ENCODE results near the gene PLXND1. TPM values are rescaled to one million over a fixed set of nuclear protein-coding genes. Genes with fewer than 3 reads are reported as not detected.

The PLXND1 gene
- total RNA-seq, 1 donor from 2014 or later, result 96.5 TPM

- DNase-seq (ENCODE audit: extremely low spot score in 2 of 2), result no peak
- Histone ChIP-seq H3K9me3 (no peaks in the 10 kb centered on the region), H3K4me3 (no peak overlapping the region), H3K27me3 (no peaks in the 10 kb centered on the region), H3K27ac (no peak overlapping the region), H3K4me1 (no peaks in the 10 kb centered on the region), H3K36me3 (no peaks in the 10 kb centered on the region)
- intact Hi-C loops (cut with DNase I), result no loop called here
- TF ChIP-seq POLR2A (IDR thresholded peaks at IDR 0.05) (no peak), POLR2AphosphoS5 (IDR thresholded peaks at IDR 0.05; ENCODE audit: insufficient read depth in 1 of 2, low read depth in 1 of 2) (no peak), CTCF (IDR thresholded peaks at IDR 0.05) (no peak)
Measured at GRCh38 chr3:129638481-129638880, 32.0 kb upstream of the PLXND1 start.

GRCh38 chr3:129636082-129636481 lies 29.6 kb upstream of the PLXND1 start:
- Histone ChIP-seq H3K27me3 (no peaks in the 10 kb centered on the region), H3K4me3 (no peak overlapping the region), H3K4me1 (no peaks in the 10 kb centered on the region), H3K36me3 (no peaks in the 10 kb centered on the region), H3K9me3 (no peaks in the 10 kb centered on the region), H3K27ac (no peak overlapping the region)
- DNase-seq (ENCODE audit: extremely low spot score in 2 of 2), result no peak
- intact Hi-C loops (cut with DNase I), result no loop called here
- TF ChIP-seq CTCF (IDR thresholded peaks at IDR 0.05) (no peak), POLR2A (IDR thresholded peaks at IDR 0.05) (no peak), POLR2AphosphoS5 (IDR thresholded peaks at IDR 0.05; ENCODE audit: insufficient read depth in 1 of 2, low read depth in 1 of 2) (no peak)

- TF ChIP-seq CTCF (IDR thresholded peaks at IDR 0.05) (no peak), POLR2A (IDR thresholded peaks at IDR 0.05) (no peak), POLR2AphosphoS5 (IDR thresholded peaks at IDR 0.05; ENCODE audit: insufficient read depth in 1 of 2, low read depth in 1 of 2) (no peak)
- no peaks in the 10 kb centered on the region for H3K9me3 ChIP-seq
- H3K36me3 ChIP-seq, result no peaks in the 10 kb centered on the region
- H3K4me3 ChIP-seq, result no peak overlapping the region
- intact Hi-C loops (cut with DNase I), result no loop called here
- H3K27ac ChIP-seq, result no peak overlapping the region
- H3K4me1 ChIP-seq, result no peaks in the 10 kb centered on the region
- H3K27me3 ChIP-seq, result no peaks in the 10 kb centered on the region
- no peak for DNase-seq (ENCODE audit: extremely low spot score in 2 of 2)
Measured at GRCh38 chr3:129635656-129636055, 29.2 kb upstream of the PLXND1 start.

GRCh38 chr3:129633751-129634481 lies 27.4 kb upstream of the PLXND1 start:
- TF ChIP-seq POLR2A (IDR thresholded peaks at IDR 0.05), result no peak
- no peak for TF ChIP-seq CTCF (IDR thresholded peaks at IDR 0.05)
- no peak for TF ChIP-seq POLR2AphosphoS5 (IDR thresholded peaks at IDR 0.05; ENCODE audit: insufficient read depth in 1 of 2, low read depth in 1 of 2)
- Histone ChIP-seq H3K36me3 (no peaks in the 10 kb centered on the region), H3K27ac (no peak overlapping the region)

GRCh38 chr3:129632977-129633376 lies 26.5 kb upstream of the PLXND1 start:
- Histone ChIP-seq H3K27ac (no peak overlapping the region), H3K9me3 (no peaks in the 10 kb centered on the region), H3K36me3 (no peaks in the 10 kb centered on the region), H3K27me3 (no peaks in the 10 kb centered on the region), H3K4me3 (no peak overlapping the region), H3K4me1 (peaks cover 12% of the 10 kb centered on the region)
- intact Hi-C loops (cut with DNase I), result no loop called here
- TF ChIP-seq POLR2AphosphoS5 (IDR thresholded peaks at IDR 0.05; ENCODE audit: insufficient read depth in 1 of 2, low read depth in 1 of 2), result no peak
- no peak for TF ChIP-seq POLR2A (IDR thresholded peaks at IDR 0.05)
- no peak for TF ChIP-seq CTCF (IDR thresholded peaks at IDR 0.05)
- no peak for DNase-seq (ENCODE audit: extremely low spot score in 2 of 2)

More at GRCh38 chr3:129633751-129634481, 27.4 kb upstream of the PLXND1 start:
- H3K4me3 ChIP-seq, result no peak overlapping the region
- peaks cover 4% of the 10 kb centered on the region for H3K4me1 ChIP-seq
- no peak for DNase-seq (ENCODE audit: extremely low spot score in 2 of 2)
- no peaks in the 10 kb centered on the region for H3K9me3 ChIP-seq
- intact Hi-C loops (cut with DNase I), result no loop called here
- H3K27me3 ChIP-seq, result no peaks in the 10 kb centered on the region
